ENCODE measurements around the gene CCDC13.
"Not testable (repeated sequence)": the region's sequence is repeated elsewhere in the genome, so short reads cannot be mapped to it uniquely, and the experiment has no call there.

CCDC13 gene, protein sequence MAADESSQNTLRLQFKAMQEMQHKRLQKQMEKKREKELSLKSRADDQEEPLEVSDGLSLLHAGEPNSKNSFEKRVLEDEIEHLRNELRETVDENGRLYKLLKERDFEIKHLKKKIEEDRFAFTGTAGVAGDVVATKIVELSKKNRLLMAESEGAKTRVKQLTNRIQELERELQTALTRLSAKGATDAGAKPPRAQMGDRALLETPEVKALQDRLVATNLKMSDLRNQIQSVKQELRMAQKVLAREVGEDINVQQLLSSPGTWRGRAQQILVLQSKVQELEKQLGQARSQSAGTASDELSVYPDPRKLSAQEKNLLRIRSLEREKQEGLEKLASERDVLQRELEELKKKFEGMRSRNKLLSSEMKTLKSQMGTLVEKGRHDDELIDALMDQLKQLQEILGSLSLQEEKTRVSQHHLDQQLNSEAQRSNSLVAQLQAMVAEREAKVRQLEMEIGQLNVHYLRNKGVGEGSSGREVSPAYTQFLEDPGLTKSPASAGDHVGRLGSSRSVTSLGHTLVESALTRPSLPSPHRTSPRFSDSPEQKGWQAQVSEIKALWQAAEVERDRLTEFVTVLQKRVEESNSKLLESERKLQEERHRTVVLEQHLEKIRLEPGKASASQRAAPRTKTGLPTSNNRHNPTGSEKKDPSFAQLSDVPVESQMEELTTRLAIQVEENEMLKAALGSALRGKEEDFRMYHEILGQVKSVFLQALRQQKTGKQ

DNA sequence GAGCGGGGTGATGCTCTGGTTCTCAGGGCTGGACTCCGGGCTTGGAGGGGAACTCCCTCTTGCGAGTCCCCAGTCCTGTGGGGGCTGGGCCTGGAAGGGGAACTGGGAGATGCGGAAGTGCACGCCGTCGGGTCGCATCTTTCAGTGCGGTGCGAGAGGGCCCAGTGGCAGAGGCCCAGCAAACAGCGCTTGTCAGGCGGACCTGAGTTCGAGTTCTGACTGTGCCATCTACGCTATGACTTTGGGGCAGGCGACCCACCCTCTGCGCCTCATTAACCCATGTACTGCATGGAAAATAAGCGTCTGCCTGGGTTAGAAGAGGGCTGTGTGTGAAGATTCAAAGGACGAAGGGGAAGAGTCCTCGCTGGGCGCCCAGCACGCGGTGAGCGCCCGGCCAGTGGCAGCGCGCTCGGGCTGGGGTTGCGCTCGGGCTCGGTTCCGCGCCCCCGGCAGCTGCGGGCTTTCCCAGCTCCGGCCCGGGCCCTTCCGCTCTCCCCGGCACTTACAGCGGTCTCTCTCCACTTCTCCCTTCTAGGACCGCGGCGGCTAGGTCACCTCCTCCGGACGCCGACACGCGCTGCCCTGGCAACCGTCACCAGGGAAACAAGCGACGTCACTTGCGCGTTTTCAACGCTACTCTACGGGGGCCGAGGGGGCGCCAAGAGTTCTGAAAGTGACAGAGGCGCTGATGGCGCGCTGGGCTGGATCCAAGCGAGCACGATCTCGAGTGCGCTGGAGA, at the start of gene CCDC13:
CCDC13 (minus strand) TSS at position 584 of the 739 bp plus-strand sequence. CDS start 14,908 bp downstream, outside the sequence.
- peak; percentile 63 for DNase-seq

GRCh38 chr3:42822828-42823227, 49.8 kb upstream of the CCDC13 start:
- DNase-seq, result no peak

- no peak for DNase-seq
Observed at GRCh38 chr3:42820746-42821051, 47.6 kb upstream of the CCDC13 start.

DNA sequence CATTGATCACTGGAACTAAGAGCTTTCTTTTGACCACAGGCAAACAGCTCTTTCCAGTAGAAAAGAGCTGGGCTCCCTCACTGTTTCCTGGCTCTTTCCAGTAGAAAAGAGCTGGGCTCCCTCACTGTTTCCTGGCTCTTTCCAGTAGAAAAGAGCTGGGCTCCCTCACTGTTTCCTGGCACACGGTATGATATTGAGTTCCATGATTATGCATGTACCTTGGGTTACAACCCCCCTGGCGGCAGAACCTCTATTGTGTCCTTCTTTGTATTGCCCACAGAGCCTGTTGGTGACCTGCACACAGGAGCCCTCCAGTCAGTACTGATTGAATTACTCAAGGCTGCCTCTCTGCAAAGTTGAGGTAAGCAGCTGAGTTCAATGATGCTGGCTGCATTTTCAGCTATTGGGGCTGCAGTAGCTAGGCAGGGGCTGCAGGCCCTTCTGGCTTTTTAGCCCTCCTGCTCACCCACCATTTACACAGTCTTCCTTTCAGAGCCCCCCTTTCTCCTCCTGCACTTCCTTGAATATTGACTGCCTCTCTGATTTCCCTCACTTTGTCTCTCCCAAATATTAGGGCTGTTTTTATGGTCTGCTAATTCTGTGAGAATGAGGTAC, 46.4 kb upstream of the CCDC13 start:
- DNase-seq, result no peak

- no peak for DNase-seq
Observed at GRCh38 chr3:42815826-42816225, 42.8 kb upstream of the CCDC13 start.

DNA sequence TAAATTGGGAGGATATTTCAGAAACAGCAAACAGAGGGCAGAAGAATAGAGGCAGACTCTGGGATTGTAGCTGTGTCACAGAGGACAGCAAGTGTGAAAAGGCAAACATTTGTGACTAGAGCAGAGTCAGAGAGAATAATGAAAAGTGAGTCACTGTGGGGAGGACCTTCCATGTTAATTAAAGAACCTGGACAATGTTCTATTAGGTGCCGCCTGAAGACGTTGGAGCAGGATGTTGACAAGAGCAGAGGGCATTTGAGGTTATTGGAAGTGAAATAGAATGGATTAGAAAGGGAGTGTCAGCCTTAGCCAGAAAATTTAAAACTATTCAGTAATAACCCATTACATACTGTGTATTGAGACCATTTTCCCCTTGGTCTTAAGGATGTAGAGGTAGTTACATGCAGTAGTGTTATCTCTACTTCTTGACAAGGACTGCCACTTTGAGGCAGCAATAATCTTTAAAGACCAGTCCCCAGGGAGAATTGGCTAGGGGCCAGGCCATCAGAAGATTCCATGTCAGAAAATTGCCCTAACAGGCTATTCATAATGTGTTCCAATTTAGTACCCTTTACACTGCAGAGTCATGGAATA, 42.0 kb upstream of the CCDC13 start:
- no peak for DNase-seq

DNA sequence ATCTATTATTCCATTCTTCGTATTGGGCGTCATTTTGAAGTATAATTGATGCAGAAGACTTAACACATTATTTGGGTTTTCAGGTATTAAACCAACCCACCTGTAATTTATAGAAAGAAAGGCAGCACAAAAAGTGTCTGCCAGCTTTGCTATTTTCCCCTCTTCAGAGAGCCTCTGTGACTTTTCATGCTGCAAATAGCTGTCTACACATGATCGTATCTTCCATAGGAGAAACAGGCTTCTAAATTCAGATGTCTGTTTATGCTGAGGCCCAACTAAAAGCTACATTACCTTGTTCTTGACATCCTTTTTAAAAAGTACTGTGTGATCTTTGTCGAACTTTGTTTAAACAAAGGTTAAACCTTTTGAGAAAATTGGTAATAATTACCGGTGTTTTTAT, 41.2 kb upstream of the CCDC13 start:
- DNase-seq, result no peak

DNA sequence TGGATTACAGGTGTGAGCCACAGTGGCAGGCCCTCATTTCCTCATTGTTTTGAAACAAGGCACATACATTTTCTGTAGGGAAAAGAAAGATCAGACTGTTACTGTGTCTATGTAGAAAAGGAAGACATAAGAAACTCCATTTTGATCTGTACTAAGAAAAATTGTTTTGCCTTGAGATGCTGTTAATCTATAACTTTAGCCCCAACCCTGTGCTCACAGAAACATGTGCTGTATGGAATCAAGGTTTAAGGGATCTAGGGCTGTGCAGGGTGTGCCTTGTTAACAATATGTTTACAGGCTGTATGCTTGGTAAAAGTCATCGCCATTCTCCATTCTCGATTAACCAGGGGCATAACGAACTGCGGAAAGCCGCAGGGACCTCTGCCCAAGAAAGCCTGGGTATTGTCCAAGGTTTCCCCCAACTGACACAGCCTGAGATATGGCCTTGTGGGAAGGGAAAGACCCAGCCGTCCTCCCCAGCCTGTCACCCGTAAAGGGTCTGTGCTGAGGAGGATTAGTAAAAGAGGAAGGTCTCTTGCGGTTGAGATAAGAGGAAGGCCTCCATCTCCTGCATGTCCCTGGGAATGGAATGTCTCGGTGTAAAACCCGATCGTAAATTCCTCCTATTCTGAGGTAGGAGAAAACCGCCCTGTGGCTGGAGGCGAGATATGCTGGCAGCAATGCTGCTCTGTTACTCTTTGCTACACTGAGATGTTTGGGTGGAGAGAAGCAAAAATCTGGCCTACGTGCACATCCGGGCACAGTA, 38.2 kb upstream of the CCDC13 start:
- DNase-seq, result not testable (repeated sequence)

- DNase-seq, result not testable (repeated sequence)
Observed at GRCh38 chr3:42810706-42811105, 37.7 kb upstream of the CCDC13 start.

DNA sequence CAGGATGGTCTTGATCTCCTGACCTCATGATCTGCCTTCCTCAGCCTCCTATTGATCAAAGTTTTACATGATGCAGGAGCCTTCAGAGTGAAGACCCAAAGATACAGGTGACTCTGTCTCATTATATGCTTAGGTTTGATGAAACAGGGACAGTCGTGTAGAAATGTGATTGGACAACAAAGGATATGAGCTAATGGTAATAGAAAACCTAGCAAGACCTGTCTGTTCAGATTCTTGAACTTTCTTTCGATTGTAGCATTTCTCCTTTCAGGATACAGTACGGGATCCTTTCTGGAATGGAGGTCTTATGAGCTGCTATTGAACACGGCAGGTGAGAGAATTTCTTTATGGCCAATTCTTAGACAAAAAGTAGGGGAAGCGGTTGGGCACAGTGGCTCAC, 36.1 kb upstream of the CCDC13 start, which contains the start of gene ACKR2:
ACKR2 (plus strand) TSS at position 244 of the 400 bp plus-strand sequence. CDS start 55,058 bp downstream, outside the sequence.
- DNase-seq, result no peak

GRCh38 chr3:42807929-42808328, 34.9 kb upstream of the CCDC13 start:
- DNase-seq, result no peak

DNA sequence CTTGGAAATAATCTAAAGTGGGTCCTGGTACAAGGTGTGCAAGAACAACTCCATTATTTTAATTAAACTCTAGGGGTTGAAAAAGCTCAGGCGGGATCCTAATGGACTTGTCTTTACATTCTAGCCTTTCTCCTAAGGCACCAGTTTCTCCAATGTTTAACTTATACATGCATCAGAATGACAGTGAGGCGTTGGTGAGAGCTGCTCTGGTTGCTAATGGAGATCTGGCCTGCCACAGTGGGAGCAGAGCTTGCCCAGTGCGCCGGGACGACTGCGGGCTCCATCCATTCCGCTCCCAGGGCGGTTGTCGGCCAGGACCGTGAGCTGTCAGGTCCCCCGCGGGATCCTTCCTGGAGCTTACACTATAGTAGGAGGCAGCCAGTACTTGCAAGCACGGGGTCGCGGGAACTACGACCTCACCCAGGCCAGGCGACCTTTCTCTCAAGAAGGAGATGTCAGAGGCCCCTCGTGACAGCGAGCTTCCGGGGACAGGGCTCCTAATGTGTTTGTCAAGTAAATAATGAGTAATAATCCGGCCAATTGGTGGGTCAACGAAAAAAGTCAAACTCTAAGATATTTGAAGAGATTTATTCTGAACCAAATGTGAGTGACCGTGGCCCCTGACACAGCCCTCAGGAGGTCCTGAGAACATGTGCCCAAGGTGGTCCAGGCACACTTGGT, 32.2 kb upstream of the CCDC13 start:
- no peak for DNase-seq

DNA sequence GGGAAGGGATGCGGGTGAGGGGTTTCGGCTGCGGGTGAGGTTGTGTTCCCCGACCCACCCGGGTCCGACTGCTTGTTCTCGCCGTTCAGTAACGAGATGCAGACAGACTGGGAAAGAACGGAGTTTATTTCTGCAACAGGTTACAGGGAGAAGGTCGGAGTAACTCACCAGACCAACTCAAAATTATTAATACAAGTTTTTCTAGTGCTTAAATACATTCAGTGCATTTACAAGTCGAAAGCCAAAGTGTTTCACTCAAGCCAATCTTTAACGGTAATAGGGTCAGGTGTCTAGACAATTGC, 31.7 kb upstream of the CCDC13 start:
- no peak for DNase-seq

- peak; percentile 78 for DNase-seq
Observed at GRCh38 chr3:42804106-42804830, 31.2 kb upstream of the CCDC13 start, which contains the start of gene HIGD1A. Gene HIGD1A, minus strand, starts transcription at chr3:42804490. Its CDS starts 10,237 bp downstream, at chr3:42794253.

- no peak for DNase-seq
Observed at GRCh38 chr3:42803414-42804105, 30.5 kb upstream of the CCDC13 start.

DNA sequence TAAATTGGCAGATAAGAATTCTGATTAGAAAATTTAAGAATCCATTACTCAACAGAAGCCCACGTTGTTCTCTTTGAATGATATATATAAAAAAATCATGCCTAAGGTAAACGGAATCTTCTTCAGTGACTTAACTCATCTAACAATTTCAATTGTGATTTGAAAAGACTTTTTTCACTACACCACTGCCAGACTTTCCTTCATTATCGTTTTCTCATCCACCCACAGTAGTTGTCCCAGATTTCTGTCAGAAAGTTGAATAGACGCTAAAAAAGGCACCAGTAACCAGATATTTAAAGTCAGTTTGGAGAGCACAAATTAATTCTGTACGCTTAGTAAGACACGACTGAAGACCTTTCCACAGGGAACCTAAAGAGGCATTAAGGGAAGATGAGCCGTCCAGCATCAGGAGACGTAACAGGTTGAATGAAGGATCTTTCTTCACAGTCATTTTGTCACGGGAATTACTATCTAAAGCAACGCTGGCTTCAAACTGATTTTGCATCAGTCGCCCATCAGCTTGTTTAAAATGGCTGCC, 29.9 kb upstream of the CCDC13 start:
- no peak for DNase-seq

- DNase-seq, result no peak
Observed at GRCh38 chr3:42801784-42802183, 28.7 kb upstream of the CCDC13 start.

- no peak for DNase-seq
Observed at GRCh38 chr3:42801048-42801620, 28.1 kb upstream of the CCDC13 start.

- DNase-seq, result no peak
Observed at GRCh38 chr3:42800251-42800650, 27.2 kb upstream of the CCDC13 start.
